ENCODE measurements around the gene GALNT11. TPM values are rescaled to one million over a fixed set of nuclear protein-coding genes. Genes with fewer than 3 reads are reported as not detected.

Gene GALNT11
- polyA plus RNA-seq, 3 donors, result 17.7 to 25.9 (median 20.6) TPM

DNA sequence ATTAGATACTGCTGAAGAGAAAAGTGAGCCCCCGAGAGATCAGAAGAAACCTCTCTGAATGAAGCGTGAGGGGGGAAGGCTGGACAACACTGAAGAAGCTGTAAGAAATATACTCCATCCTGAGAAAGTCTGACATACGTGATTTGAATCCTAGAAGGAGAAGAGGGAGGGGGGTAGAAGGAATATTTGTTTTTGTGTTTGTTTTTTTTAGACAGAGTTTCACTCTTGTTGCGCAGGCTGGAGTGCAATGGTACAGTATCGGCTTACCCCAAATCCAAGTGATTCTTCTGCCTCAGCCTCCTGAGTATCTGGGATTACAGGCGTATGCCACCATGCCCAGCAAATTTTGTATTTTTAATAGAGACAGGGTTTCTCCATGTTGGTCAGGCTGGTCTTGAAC, 52.6 kb downstream of the GALNT11 start:
- H2AFZ ChIP-seq (ENCODE audit: insufficient read depth, low read depth, low read length, poor library complexity, severe bottlenecking), result no peak overlapping the region
- no peak overlapping the region for H3K4me3 Mint-ChIP-seq
- H3K4me3 ChIP-seq (replicated peaks in 1 of 3; ENCODE audit: low read depth in 2 of 3, low read length in 3 of 3), result no peak overlapping the region
- no peaks in the 10 kb centered on the region for H3K9me3 Mint-ChIP-seq
- H3K4me2 ChIP-seq (replicated peaks; ENCODE audit: extremely low read depth, low read length, poor library complexity, severe bottlenecking), result no peak overlapping the region
- H3K36me3 ChIP-seq (replicated peaks in 1 of 2; ENCODE audit: control insufficient read depth in 1 of 2, insufficient read depth in 2 of 2, low read length in 2 of 2), result no peaks in the 10 kb centered on the region
- intact Hi-C loops (cut with micrococcal nuclease), result no loop called here
- no peak for DNase-seq
- H3K4me1 ChIP-seq (ENCODE audit: control insufficient read depth in 1 of 2, insufficient read depth in 2 of 2, low read length in 2 of 2), result peaks cover 0 to 3% of the 10 kb centered on the region in 2 donors
- peaks cover 7% of the 10 kb centered on the region for H4K20me1 ChIP-seq (ENCODE audit: insufficient read depth, low read length)
- H3K9me3 ChIP-seq (replicated peaks in 1 of 2; ENCODE audit: control insufficient read depth in 1 of 2, insufficient read depth in 1 of 2, low read length in 2 of 2), result no peaks in the 10 kb centered on the region
- no peak overlapping the region for H3K27ac ChIP-seq (ENCODE audit: low read depth in 1 of 2, low read length in 2 of 2)
- peaks cover 0 to 2% (median 0%) of the 10 kb centered on the region in 3 donors for H3K27me3 Mint-ChIP-seq (ENCODE audit: low read depth in 3 of 3)
- TF ChIP-seq, protein P1, sequence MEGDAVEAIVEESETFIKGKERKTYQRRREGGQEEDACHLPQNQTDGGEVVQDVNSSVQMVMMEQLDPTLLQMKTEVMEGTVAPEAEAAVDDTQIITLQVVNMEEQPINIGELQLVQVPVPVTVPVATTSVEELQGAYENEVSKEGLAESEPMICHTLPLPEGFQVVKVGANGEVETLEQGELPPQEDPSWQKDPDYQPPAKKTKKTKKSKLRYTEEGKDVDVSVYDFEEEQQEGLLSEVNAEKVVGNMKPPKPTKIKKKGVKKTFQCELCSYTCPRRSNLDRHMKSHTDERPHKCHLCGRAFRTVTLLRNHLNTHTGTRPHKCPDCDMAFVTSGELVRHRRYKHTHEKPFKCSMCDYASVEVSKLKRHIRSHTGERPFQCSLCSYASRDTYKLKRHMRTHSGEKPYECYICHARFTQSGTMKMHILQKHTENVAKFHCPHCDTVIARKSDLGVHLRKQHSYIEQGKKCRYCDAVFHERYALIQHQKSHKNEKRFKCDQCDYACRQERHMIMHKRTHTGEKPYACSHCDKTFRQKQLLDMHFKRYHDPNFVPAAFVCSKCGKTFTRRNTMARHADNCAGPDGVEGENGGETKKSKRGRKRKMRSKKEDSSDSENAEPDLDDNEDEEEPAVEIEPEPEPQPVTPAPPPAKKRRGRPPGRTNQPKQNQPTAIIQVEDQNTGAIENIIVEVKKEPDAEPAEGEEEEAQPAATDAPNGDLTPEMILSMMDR (IDR thresholded peaks at IDR 0.05), result no peak
- no peaks in the 10 kb centered on the region for H3K79me2 ChIP-seq (ENCODE audit: insufficient read depth, low read length)
- 100% methylated on average over 1 of the region's 6 CpGs for WGBS (ENCODE audit: insufficient coverage)
- H3K9ac ChIP-seq (ENCODE audit: insufficient read depth, low read length, poor library complexity, severe bottlenecking), result no peak overlapping the region
- peaks cover 20% of the 10 kb centered on the region for H3K4me1 Mint-ChIP-seq
- peaks cover 3 to 4% of the 10 kb centered on the region in 2 donors for H3K36me3 Mint-ChIP-seq
- peak overlapping the region in 1 of 7 donors; percentile 24 for H3K27ac Mint-ChIP-seq
- no peaks in the 10 kb centered on the region for H3K27me3 ChIP-seq (ENCODE audit: control insufficient read depth in 2 of 2, insufficient read depth in 2 of 2, low read length in 2 of 2)

DNA sequence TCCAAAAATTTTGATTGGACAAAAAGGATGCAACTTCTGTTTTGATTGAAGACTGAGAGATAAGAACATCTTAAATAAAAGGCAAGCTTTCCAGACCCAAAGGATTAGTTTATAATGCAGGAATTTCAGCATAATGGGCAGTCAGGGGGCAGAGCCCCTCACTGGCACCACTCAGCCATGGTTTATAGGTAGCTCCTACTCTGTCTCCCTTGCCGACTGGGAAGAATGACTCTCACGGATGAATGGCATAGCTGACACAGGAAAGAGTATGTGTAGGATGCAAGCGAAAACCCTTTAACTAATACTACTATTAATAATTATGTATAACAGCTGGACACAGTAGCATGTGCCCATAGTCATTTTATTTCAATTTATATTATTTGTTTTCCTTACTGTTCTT, 53.3 kb downstream of the GALNT11 start:
- no peaks in the 10 kb centered on the region for H3K27me3 ChIP-seq (ENCODE audit: control insufficient read depth in 2 of 2, insufficient read depth in 2 of 2, low read length in 2 of 2)
- no CpG with 5 or more reads among the region's 3 CpGs for WGBS (ENCODE audit: insufficient coverage)
- H3K4me1 Mint-ChIP-seq, result peaks cover 20% of the 10 kb centered on the region

More for the DNA sequence above, 53.3 kb downstream of the GALNT11 start:
- peaks cover under 1% of the 10 kb centered on the region for H4K20me1 ChIP-seq (ENCODE audit: insufficient read depth, low read length)
- Mint-ChIP-seq H3K36me3 (peaks cover 3 to 4% of the 10 kb centered on the region in 2 donors), H3K4me3 (no peak overlapping the region), H3K9me3 (no peaks in the 10 kb centered on the region), H3K27ac (no peak overlapping the region), H3K27me3 (ENCODE audit: low read depth in 3 of 3) (peaks cover 0 to 2% (median 0%) of the 10 kb centered on the region in 3 donors)
- H3K9ac ChIP-seq (ENCODE audit: insufficient read depth, low read length, poor library complexity, severe bottlenecking), result no peak overlapping the region
- intact Hi-C loops (cut with micrococcal nuclease), result no loop called here
- H3K4me2 ChIP-seq (replicated peaks; ENCODE audit: extremely low read depth, low read length, poor library complexity, severe bottlenecking), result no peak overlapping the region
- TF ChIP-seq, protein P1 (IDR thresholded peaks at IDR 0.05), result no peak
- no peak overlapping the region for H3K4me3 ChIP-seq (replicated peaks in 1 of 3; ENCODE audit: low read depth in 2 of 3, low read length in 3 of 3)
- H3K4me1 ChIP-seq (ENCODE audit: control insufficient read depth in 1 of 2, insufficient read depth in 2 of 2, low read length in 2 of 2), result peaks cover 0 to 3% of the 10 kb centered on the region in 2 donors
- no peak overlapping the region for H2AFZ ChIP-seq (ENCODE audit: insufficient read depth, low read depth, low read length, poor library complexity, severe bottlenecking)
- no peak overlapping the region for H3K27ac ChIP-seq (ENCODE audit: low read depth in 1 of 2, low read length in 2 of 2)
- H3K36me3 ChIP-seq (replicated peaks in 1 of 2; ENCODE audit: control insufficient read depth in 1 of 2, insufficient read depth in 2 of 2, low read length in 2 of 2), result no peaks in the 10 kb centered on the region
- no peaks in the 10 kb centered on the region for H3K79me2 ChIP-seq (ENCODE audit: insufficient read depth, low read length)
- DNase-seq, result no peak
- H3K9me3 ChIP-seq (replicated peaks in 1 of 2; ENCODE audit: control insufficient read depth in 1 of 2, insufficient read depth in 1 of 2, low read length in 2 of 2), result no peaks in the 10 kb centered on the region

Measured in CD14-positive monocyte (primary cell).